H7 (cell line): Measurements from ENCODE around the gene PTPRD. TPM values are rescaled to one million over a fixed set of nuclear protein-coding genes. Genes with fewer than 3 reads are reported as not detected.

Experiments
- DNase-seq: peaks from one replicate; pipeline ENCODE4 v3.0.0; 2012
- H3K27me3 ChIP-seq: 2 replicates; pipeline ENCODE4 v1.6.0; 2011; ENCODE audit warnings: mild to moderate bottlenecking, low read length; ENCODE audit not compliant: control insufficient read depth, insufficient read depth
- H3K36me3 ChIP-seq: replicated peaks from 2 replicates; pipeline ENCODE4 v1.5.1; 2011; ENCODE audit warnings: low read length; ENCODE audit not compliant: control insufficient read depth, insufficient read depth
- H3K4me3 ChIP-seq: 2 replicates; pipeline ENCODE4 v1.5.1; 2011; ENCODE audit warnings: low read depth, mild to moderate bottlenecking, control low read depth, low read length, moderate library complexity; ENCODE audit not compliant: insufficient read depth
- total RNA-seq: library from RNA; depleted of rRNA; stranded (reverse); fragments of >200 nt; shearing (Covaris generic); gene quantifications from 2 replicates; pipeline ENCODE4 v1.2.3, GENCODE V29; 2014

PTPRD gene
- total RNA-seq, 1 experiment from 2014 or later = 21.5 TPM

DNA sequence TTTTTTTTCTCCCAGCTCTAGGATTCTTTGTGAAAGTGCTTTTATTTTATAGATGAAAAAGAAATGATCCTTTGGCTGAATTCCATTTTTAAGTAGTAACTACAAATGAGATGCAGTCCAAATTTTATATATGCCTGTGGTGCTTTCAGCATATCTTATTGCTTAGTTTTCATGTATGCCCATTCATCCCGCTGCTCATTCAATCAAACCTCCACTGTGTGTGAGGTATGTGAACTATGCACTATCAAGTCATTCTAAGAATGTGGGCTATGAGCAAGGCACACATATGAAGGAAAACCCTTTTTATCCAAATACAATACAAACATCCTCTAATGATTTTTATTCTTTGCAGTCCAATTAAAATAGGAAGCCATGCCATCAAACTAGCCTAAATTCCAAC is 1744.2 kb downstream of the PTPRD start:
- DNase-seq = no peak
- no peaks in the 10 kb centered on the region for H3K36me3 ChIP-seq
- no peak overlapping the region for H3K4me3 ChIP-seq
- no peaks in the 10 kb centered on the region for H3K27me3 ChIP-seq

DNA sequence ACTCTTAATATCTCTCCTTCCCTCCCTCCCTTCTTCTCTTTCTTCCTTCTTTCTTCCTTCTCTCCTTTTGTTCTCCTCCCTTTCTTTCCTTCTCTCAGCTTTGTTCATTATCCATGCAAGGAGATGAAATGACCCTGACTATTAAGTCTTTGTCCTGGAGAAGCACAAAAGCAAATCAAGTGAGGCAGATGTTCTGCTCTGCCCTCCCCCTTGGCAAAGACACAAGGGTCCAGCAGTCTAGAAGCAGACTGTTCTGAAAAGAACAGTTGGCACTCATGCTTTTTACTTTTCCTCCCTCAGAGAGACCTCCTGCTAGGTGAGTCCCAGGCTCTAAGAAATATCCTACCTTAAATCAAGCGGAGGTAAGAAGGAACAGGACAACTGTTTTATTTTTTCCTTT is 1745.7 kb downstream of the PTPRD start:
- DNase-seq = no peak
- no peak overlapping the region for H3K4me3 ChIP-seq
- no peaks in the 10 kb centered on the region for H3K36me3 ChIP-seq
- no peaks in the 10 kb centered on the region for H3K27me3 ChIP-seq

DNA sequence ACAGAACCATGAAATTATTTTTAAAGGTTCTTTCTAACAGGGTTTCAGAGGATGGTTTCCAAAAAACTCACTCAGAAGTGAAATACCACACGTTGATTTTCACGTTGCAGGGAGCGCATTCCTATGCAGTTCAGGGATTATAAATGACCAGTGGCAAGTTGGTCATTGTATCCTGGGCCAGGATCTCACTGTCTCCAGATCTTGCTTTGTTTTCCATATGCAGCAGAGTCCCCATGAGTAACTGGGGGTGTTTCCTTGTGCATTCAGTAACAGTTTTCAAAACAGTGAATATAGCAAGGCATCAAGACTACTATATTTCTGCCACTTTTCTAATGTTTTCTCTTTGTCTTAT is 1748.3 kb downstream of the PTPRD start:
- no peak overlapping the region for H3K4me3 ChIP-seq
- no peak for DNase-seq
- no peaks in the 10 kb centered on the region for H3K36me3 ChIP-seq
- no peaks in the 10 kb centered on the region for H3K27me3 ChIP-seq

DNA sequence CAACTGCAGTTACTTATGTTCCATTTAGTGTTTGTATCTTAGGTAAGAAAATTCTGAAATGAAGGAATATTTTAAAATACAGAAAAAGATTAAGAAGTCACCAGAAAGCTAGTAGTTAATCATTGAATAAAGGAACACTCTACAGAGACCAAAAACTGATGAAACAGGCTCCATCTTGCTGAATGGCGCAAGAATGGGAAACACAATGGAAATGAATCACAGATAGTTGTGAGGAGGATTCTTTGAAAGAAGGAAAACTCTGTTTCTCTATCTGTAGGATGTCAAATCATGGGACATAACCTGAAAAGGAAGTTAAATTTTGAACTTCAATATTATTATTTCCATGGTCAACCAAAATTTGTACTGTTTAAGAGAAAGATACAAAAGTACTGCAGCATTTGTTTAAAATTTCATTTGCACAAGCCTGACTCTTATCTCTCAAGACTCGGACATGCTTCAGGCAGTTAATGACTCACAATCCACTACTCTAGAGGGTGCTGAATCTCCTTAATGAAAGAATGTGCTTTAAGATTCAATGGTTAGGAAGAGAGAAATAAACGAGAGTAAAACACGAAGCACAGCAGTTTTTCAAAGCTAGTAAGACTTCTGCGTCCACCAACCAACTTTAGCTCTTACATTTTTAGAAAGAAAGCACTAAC is 1748.8 kb downstream of the PTPRD start:
- Histone ChIP-seq H3K27me3 (no peaks in the 10 kb centered on the region), H3K4me3 (no peak overlapping the region), H3K36me3 (no peaks in the 10 kb centered on the region)
- no peak for DNase-seq

DNA sequence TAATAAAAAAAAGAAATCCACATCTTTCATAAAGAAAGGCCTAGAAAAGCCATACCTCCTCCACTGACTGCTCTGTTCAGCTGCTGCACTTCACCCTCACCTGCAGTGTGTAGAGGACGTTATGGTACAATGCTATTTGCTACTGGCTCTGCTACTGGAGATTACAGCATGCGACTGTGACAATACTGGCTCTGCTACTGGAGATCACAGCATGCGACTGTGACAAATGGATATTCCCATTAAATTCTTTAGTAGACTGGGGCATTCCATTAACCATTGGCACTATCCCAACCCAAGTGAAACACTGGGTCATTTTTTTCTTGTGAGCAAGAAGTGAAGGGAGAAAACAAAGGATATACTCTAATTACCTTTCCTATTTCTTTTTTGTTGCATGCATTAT is 1749.7 kb downstream of the PTPRD start:
- H3K27me3 ChIP-seq = no peaks in the 10 kb centered on the region

DNA sequence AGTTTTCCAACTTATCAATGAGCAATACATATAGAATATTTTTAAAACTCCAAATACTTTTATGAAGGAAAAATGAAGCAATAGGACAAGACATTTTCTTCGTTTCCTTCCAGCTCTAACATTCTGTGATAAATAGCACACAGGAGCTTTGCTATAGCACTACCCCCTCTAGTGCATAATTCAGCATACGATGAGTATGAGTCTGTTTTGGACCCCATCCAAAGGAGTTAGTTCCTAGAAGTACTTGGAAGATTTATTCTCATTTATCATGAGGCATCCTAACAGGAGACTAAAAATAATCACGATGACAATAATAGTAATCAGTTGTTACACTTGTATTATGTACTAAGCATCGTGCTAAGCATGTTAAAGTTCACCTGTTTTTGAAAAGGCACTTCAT is 1751.9 kb downstream of the PTPRD start:
- Histone ChIP-seq H3K4me3 (no peak overlapping the region), H3K27me3 (peaks cover 3% of the 10 kb centered on the region; the same call in 1 of the 2 replicates), H3K36me3 (no peaks in the 10 kb centered on the region)
- no peak for DNase-seq

More for the DNA sequence above, 1749.7 kb downstream of the PTPRD start:
- Histone ChIP-seq H3K4me3 (no peak overlapping the region), H3K36me3 (no peaks in the 10 kb centered on the region)
- no peak for DNase-seq

DNA sequence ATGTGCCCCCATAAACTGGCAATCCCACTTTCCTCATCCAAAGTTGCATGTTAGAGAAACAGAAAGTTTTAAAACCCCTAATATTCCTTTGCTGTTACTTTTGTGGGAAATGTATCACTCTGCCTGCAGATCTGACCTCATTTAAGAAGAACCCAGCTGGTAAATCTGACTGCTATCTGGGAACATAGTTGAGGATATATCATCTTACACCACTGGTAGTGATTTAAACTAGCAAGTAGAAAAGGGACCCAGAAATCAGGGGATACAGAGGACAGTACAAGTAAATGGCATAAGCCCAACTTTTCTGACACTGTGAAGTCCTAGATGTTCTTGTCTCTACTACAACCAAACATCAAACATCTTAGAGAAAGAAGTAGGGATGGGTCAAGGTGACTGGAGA is 1752.7 kb downstream of the PTPRD start:
- DNase-seq = no peak
- Histone ChIP-seq H3K27me3 (peaks cover 3% of the 10 kb centered on the region; the same call in 1 of the 2 replicates), H3K4me3 (no peak overlapping the region), H3K36me3 (no peaks in the 10 kb centered on the region)

DNA sequence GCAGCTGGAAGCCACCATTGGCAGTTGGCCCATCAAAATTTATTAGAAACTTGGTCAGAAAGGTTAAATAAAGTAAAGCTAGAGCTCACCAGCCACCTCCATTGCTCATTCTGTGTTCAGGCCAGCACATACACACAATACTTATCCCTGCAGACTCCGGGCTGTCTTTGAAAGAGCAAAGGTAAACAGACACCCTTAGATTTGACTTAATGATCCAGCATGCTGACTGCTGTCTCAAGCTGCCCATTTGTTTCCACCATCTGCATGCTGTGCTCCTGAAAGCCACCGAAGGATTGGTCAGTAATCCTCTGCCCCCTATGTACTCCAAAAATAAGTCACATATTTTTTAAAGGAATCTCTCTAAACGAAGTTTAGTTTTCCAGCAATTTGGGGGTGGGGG is 1753.4 kb downstream of the PTPRD start:
- Histone ChIP-seq H3K4me3 (no peak overlapping the region), H3K36me3 (no peaks in the 10 kb centered on the region), H3K27me3 (peaks cover 3% of the 10 kb centered on the region; the same call in 1 of the 2 replicates)
- no peak for DNase-seq

DNA sequence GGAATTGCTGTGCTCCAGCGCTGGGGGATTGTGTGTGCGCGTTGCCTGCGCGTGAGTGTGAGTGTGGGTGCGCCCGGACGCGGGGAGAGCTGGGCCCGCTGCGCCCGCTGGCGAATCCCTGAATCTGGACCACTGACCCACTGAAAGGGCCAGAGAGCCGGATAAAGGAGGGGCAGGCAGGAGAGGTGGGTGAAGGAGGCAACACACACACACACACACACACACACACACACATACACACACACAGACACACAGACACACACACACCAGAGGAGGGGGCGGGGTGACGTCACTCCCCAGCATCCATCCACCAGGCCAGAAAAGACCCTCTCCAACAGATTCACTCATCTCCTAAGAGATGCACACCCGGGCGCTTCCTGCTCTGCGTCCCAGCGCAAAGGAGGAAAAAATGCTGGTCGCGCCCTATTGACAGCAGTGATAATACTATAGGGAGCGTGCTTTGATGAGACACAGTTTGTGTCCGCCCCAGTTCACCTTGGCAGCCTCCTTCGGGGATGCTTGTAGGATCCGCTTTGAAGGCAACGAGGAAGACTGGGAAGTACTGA is 1754.1 kb downstream of the PTPRD start:
- Histone ChIP-seq H3K4me3 (peak overlapping the region; percentile 73), H3K36me3 (no peaks in the 10 kb centered on the region), H3K27me3 (peaks cover 3% of the 10 kb centered on the region; the same call in 1 of the 2 replicates)
- peak; percentile 47 for DNase-seq

DNA sequence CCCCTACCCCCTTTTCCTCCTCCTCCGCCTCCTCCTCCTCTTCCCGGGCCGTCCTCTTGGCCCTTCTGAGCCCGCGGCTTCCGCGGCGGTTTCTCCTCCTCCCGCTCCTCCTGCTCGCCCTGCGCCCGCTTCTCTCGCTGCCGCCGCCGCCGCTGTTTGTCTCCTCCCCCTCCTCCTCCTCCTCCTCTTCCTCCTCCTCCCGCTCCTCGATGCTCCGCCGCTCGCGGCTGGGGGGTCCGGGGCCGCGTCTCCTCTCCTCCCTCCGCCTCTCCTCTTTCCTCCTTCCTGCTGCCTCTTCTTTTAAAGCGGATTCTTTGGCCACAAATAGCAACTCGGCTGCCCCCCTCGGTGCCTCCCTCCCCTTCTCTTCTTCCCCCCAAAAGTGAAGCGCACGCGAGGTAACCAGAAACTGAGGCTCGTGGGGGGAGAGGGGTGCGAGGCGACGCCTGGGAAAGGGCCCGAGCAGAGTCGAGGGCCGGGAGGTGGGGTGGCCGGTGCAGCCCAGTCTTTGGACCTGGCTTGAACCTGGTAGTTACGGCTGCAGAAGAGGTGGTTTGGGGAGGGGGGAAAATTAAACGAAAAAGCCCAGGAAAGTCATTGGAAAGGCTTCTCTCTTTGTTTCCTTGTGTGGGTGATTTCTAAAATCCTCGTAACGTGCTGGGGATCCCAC is 1754.7 kb downstream of the PTPRD start:
- H3K27me3 ChIP-seq = peaks cover 3% of the 10 kb centered on the region; the same call in 1 of the 2 replicates
- peak overlapping the region; percentile 73 for H3K4me3 ChIP-seq
- DNase-seq = peak; percentile 81
- no peaks in the 10 kb centered on the region for H3K36me3 ChIP-seq

DNA sequence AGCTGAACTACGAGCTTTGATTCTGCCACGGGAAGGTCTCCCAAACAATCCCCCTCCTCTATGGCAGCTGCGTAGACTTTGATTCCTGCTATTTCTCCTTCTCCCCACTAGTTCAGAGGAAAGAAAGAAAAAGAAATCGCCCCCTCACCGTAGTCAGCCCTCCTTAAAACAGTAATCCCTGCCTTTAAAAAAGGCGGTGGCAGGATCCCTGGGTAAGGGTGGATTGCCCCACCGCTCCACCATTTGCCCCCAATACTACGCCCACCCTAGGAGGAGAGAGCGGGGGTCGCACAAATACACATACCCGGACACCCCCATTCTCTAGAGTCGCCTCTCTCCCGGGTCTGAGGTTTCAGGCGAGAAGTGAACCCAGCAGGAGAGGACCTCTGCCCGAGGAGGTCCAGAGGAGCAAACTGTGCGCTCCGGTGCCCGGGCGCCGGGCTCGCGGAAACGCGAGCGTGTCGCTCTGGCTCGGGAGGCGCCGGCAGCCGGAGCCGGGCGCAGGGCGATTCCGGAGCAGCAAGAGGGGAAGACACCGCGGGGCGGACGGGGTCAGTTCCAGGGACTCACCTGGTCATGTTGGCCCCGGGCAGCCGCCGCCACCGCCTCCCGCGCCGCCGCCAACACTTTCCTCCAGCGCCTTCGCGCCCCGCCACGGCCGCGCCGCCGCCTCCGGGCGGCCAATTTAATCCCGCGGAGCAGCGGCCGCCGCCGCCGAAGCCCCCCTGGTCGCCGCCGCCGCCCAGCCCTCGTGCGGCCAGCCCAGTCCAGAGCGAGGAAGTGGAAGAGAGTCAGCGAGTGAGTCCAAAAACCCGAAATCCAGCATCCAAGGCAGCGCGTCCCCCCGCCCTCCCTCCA is 1755.5 kb downstream of the PTPRD start:
- Histone ChIP-seq H3K27me3 (peaks cover 3% of the 10 kb centered on the region; the same call in 1 of the 2 replicates), H3K36me3 (no peaks in the 10 kb centered on the region), H3K4me3 (peak overlapping the region; percentile 73)
- DNase-seq = peak; percentile 64

DNA sequence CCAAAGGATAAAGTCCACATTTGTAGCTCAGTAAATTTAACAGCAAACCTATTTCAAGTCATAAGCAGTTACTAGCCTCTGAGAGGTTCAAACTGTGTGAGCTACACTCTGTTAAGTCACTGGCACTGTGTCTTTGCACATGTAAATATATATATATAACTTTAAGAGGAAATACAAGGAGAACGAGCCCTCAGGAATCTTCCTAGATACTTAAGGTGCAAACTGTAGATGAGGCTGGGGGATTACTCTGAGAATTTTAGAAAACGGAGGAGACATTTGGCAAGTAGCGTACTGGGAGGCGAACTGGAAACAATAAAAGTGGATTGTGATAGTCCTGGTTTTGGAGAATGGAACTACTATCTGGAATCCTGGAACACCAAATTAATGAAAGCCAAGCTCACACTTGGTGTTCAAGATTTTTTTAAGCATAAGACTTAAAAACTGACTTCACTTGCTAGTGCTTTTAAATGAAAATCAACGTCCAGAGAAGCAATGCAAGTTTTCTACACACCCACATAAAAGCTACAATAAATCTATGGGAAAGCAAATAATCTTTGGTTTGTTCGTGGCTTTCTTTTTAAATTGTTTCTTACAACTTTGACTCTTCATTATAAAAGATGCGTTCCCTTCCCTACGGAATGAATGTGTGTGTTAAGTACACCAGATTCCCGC is 1756.3 kb downstream of the PTPRD start:
- Histone ChIP-seq H3K4me3 (peak overlapping the region; percentile 73), H3K27me3 (peaks cover 3% of the 10 kb centered on the region; the same call in 1 of the 2 replicates), H3K36me3 (no peaks in the 10 kb centered on the region)
- DNase-seq = no peak

DNA sequence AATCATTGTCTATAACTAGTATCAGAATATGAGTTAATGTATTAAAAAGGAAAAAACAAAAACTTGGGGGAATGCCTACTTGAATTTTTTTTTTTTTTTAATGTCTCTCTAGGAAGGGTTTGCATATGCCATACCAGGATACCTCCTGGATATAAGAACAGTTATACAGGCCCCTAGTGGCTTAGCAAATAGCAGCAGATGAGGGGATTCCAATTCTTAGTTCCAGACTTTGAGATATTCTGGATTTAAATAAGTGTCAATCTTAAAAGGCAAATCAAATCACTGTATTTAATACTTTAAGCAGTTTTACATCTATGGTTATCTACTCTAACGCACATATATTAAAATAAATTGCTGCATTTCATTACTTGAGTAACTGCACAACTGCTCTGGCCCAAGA is 1757.8 kb downstream of the PTPRD start:
- H3K4me3 ChIP-seq = no peak overlapping the region
- no peak for DNase-seq
- H3K27me3 ChIP-seq = peaks cover 3% of the 10 kb centered on the region; the same call in 1 of the 2 replicates
- H3K36me3 ChIP-seq = no peaks in the 10 kb centered on the region

DNA sequence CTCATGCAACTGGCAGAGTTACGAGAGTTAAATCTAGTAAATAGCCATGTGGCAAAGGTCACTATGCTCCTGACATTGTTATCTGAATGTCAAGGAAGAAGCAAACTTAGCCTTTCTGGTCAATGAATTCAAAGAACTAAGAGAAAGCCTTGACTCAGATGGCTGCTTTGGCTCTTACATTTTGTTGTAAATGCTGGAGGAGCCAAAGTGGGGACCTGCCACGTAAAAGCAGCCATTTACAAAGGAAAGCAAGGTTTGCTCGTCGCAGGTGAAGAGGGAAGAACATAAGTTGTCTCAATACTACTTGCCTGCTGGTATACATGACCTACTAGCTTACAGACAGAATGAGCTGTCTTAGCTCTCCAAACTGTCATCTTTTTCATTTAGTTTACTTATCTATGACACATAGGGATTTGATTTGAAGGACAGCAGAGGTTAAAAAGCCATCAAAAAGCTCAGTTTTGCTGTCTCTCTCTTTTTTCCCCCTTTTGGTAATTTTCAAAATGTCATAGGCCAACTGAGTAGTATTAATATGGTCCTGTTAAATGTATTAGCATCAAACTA is 1760.4 kb downstream of the PTPRD start:
- Histone ChIP-seq H3K36me3 (no peaks in the 10 kb centered on the region), H3K27me3 (peaks cover 3% of the 10 kb centered on the region; the same call in 1 of the 2 replicates), H3K4me3 (no peak overlapping the region)
- no peak for DNase-seq
